HepG2 (cell line): Measurements from ENCODE around the gene PRUNE1. TPM values are rescaled to one million over a fixed set of nuclear protein-coding genes. Genes with fewer than 3 reads are reported as not detected.

Source experiments
- ERF ChIP-seq: IDR thresholded peaks from 2 replicates; pipeline ENCODE4 v1.6.1; 2018; ENCODE audit warnings: missing biosample characterization, missing genetic modification reagents
- FOXJ3 ChIP-seq: sonication (generic); formaldehyde crosslinking; IDR thresholded peaks from 2 replicates; pipeline ENCODE4 v1.4.0; 2020; ENCODE audit warnings: missing genetic modification reagents, mild to moderate bottlenecking, borderline replicate concordance
- GMEB2 ChIP-seq: IDR thresholded peaks from 2 replicates; pipeline ENCODE4 v1.6.1; 2016; ENCODE audit warnings: missing biosample characterization, missing genetic modification reagents, low read depth
- KMT2A ChIP-seq: sonication (generic); formaldehyde crosslinking; IDR thresholded peaks from 2 replicates; pipeline ENCODE4 v1.4.0; 2020; ENCODE audit warnings: missing genetic modification reagents
- RAD51 ChIP-seq: fragments of 450-650 bp; IDR thresholded peaks from 2 replicates; pipeline ENCODE4 v1.6.1; 2016; ENCODE audit warnings: borderline replicate concordance
- SALL2 ChIP-seq: sonication (generic); formaldehyde crosslinking; IDR thresholded peaks from 2 replicates; pipeline ENCODE4 v1.8.1; 2023; ENCODE audit warnings: mild to moderate bottlenecking, missing genetic modification reagents, inconsistent platforms
- SKI ChIP-seq: fragments of 450-650 bp; IDR thresholded peaks from one replicate; pipeline ENCODE4 v1.6.1; 2018; ENCODE audit warnings: mild to moderate bottlenecking; ENCODE audit not compliant: partially characterized antibody
- TFDP1 ChIP-seq: IDR thresholded peaks from 2 replicates; pipeline ENCODE4 v1.6.1; 2016; ENCODE audit warnings: missing compliant biosample characterization, missing genetic modification reagents, borderline replicate concordance
- ZFP1 ChIP-seq: IDR thresholded peaks from 2 replicates; pipeline ENCODE4 v1.6.1; 2016
- ZNF138 ChIP-seq: sonication (generic); formaldehyde crosslinking; IDR thresholded peaks from 2 replicates; pipeline ENCODE4 v1.5.0; 2020; ENCODE audit warnings: mild to moderate bottlenecking, low read depth, missing genetic modification reagents
- ZNF142 ChIP-seq: sonication (generic); formaldehyde crosslinking; IDR thresholded peaks from 2 replicates; pipeline ENCODE4 v1.4.0; 2020; ENCODE audit warnings: missing genetic modification reagents
- ZNF20 ChIP-seq: sonication (generic); formaldehyde crosslinking; IDR thresholded peaks from 2 replicates; pipeline ENCODE4 v1.4.0; 2020; ENCODE audit warnings: mild to moderate bottlenecking, moderate library complexity, missing genetic modification reagents
- ZNF605 ChIP-seq: sonication (generic); formaldehyde crosslinking; IDR thresholded peaks from 2 replicates; pipeline ENCODE4 v1.8.0; 2022; ENCODE audit warnings: mild to moderate bottlenecking, missing genetic modification reagents
- ZNF737 ChIP-seq: sonication (generic); formaldehyde crosslinking; IDR thresholded peaks from 2 replicates; pipeline ENCODE4 v1.5.0; 2020; ENCODE audit warnings: missing genetic modification reagents, mild to moderate bottlenecking, borderline replicate concordance
- ZNF792 ChIP-seq: IDR thresholded peaks from 2 replicates; pipeline ENCODE4 v1.6.1; 2016
- polyA plus RNA-seq, 8 experiments: library from polyadenylated mRNA; depleted of rRNA in 3 of 8; stranded (reverse) in 7 of 8; unstranded in 1 of 8; fragments of >200 nt; fragmentation: Illumina TruSeq in 4 of 8; extraction: Trizol in 4 of 8; gene quantifications; 2 replicates each; pipeline versions ENCODE4 v1.2.1 to v1.2.3, GENCODE V29; 2011 to 2016; ENCODE audit warnings: low read depth in 4 of 8, missing spikeins in 1 of 8, mixed read lengths in 1 of 8; ENCODE audit not compliant: insufficient read depth in 1 of 8
- total RNA-seq, 5 experiments: library from RNA; depleted of rRNA; stranded (reverse); fragments of >200 nt; fragmentation: Illumina TruSeq; extraction: Trizol; gene quantifications; 2 replicates each; pipeline ENCODE4 v1.2.3, GENCODE V29; 2016; ENCODE audit warnings: low read depth in 1 of 5
- TF ChIP-seq, protein P1 (sequence below): IDR thresholded peaks from 2 replicates; pipeline ENCODE4 v1.6.1; 2016; ENCODE audit warnings: low read depth, missing genetic modification reagents, missing compliant biosample characterization

Gene PRUNE1
- total and polyA plus RNA-seq, 2 of the 13 experiments (the other 11 are each of a cell fraction or from before 2014, with no cell fraction given): 19.0 to 31.9 TPM

- no peak for TF ChIP-seq TFDP1 (CRISPR knock-in tag)
- no peak for TF ChIP-seq GMEB2
- TF ChIP-seq ZNF20: no peak
- TF ChIP-seq, protein P1, sequence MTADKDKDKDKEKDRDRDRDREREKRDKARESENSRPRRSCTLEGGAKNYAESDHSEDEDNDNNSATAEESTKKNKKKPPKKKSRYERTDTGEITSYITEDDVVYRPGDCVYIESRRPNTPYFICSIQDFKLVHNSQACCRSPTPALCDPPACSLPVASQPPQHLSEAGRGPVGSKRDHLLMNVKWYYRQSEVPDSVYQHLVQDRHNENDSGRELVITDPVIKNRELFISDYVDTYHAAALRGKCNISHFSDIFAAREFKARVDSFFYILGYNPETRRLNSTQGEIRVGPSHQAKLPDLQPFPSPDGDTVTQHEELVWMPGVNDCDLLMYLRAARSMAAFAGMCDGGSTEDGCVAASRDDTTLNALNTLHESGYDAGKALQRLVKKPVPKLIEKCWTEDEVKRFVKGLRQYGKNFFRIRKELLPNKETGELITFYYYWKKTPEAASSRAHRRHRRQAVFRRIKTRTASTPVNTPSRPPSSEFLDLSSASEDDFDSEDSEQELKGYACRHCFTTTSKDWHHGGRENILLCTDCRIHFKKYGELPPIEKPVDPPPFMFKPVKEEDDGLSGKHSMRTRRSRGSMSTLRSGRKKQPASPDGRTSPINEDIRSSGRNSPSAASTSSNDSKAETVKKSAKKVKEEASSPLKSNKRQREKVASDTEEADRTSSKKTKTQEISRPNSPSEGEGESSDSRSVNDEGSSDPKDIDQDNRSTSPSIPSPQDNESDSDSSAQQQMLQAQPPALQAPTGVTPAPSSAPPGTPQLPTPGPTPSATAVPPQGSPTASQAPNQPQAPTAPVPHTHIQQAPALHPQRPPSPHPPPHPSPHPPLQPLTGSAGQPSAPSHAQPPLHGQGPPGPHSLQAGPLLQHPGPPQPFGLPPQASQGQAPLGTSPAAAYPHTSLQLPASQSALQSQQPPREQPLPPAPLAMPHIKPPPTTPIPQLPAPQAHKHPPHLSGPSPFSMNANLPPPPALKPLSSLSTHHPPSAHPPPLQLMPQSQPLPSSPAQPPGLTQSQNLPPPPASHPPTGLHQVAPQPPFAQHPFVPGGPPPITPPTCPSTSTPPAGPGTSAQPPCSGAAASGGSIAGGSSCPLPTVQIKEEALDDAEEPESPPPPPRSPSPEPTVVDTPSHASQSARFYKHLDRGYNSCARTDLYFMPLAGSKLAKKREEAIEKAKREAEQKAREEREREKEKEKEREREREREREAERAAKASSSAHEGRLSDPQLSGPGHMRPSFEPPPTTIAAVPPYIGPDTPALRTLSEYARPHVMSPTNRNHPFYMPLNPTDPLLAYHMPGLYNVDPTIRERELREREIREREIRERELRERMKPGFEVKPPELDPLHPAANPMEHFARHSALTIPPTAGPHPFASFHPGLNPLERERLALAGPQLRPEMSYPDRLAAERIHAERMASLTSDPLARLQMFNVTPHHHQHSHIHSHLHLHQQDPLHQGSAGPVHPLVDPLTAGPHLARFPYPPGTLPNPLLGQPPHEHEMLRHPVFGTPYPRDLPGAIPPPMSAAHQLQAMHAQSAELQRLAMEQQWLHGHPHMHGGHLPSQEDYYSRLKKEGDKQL (CRISPR knock-in tag): no peak
- TF ChIP-seq FOXJ3 (CRISPR knock-in tag): peak; percentile 16; the same call in 1 of the 2 replicates
- TF ChIP-seq ERF (CRISPR knock-in tag): 0 out of 2 replicates have a peak, but pooled peaks have one; percentile 56
- TF ChIP-seq RAD51: no peak
- no peak for TF ChIP-seq ZNF737 (CRISPR knock-in tag)
- no peak for TF ChIP-seq ZNF792
- peak; percentile 78; the same call in 1 of the 2 replicates for TF ChIP-seq ZFP1 (CRISPR knock-in tag)
- no peak for TF ChIP-seq SALL2 (CRISPR knock-in tag)
- no peak; the same call in none of the 2 replicates for TF ChIP-seq KMT2A
- no peak for TF ChIP-seq ZNF605 (CRISPR knock-in tag)
- TF ChIP-seq ZNF138 (CRISPR knock-in tag): no peak
- 0 out of 2 replicates have a peak, but pooled peaks have one; percentile 36 for TF ChIP-seq ZNF142 (CRISPR knock-in tag)
- TF ChIP-seq SKI: no peak
Observed at GRCh38 chr1:151006327-151007052, 1.8 kb upstream of the PRUNE1 start, which contains the start of gene MINDY1 (continued).
